HCT116 (cell line): ENCODE data around the gene PFN3. TPM values are rescaled to one million over a fixed set of nuclear protein-coding genes. Genes with fewer than 3 reads are reported as not detected.
"Not testable (repeated sequence)": the region's sequence is repeated elsewhere in the genome, so short reads cannot be mapped to it uniquely, and the experiment has no call there.

Source experiments
- ATAC-seq: fragments of 200-7000 bp; cut with Tn5 transposase; 2 replicates; pipeline ENCODE4 v1.9.1; 2020; ENCODE audit warnings: mild to moderate bottlenecking, moderate library complexity
- BruUV-seq: library from RNA; stranded (reverse); fragments of 400-500 nt; replicated peaks from 2 replicates; lab custom pipeline; 2021; lab: Mats Ljungman, UMichigan
- CTCF ChIA-PET: fragments of 300-600 bp; sonication (Branson Sonifier 250); formaldehyde crosslinking; loops from one replicate; lab custom pipeline; 2021; ENCODE audit warnings: antibody characterized with exemption; lab: Charles Lee
- POLR2A ChIA-PET: fragments of 300-600, 350-600 bp; sonication (Branson Sonifier 250); formaldehyde crosslinking; loops from one replicate; lab custom pipeline; 2021; ENCODE audit warnings: antibody characterized with exemption; lab: Charles Lee
- RAD21 ChIA-PET, 2 experiments: fragments of 300-600 bp; sonication (Branson Sonifier 250); formaldehyde crosslinking; loops; one replicate each; lab custom pipeline; 2023; ENCODE audit warnings: low total read pairs in 2 of 2; ENCODE audit not compliant: uncharacterized antibody in 2 of 2, unreplicated experiment in 2 of 2, low non-redundant PET in 1 of 2; lab: Charles Lee
- DNase-seq: peaks from one replicate; pipeline ENCODE4 v3.0.0-alpha.2; 2010; ENCODE audit warnings: low read depth, low spot score
- H2AFZ ChIP-seq: fragments of 200-600 bp; shearing (Covaris generic), sonication (generic); 2 replicates; pipeline ENCODE4 v1.6.1; 2017; ENCODE audit warnings: low read depth, mixed run types, mixed read lengths, antibody characterized with exemption, low read length; ENCODE audit not compliant: poor library complexity, severe bottlenecking
- H3K27ac ChIP-seq: 2 replicates; pipeline ENCODE4 v1.5.1; 2012; ENCODE audit warnings: low read depth, low read length
- H3K27me3 ChIP-seq: fragments of 200-600 bp; sonication (generic); 2 replicates; pipeline ENCODE4 v1.6.1; 2016; ENCODE audit warnings: mixed run types, low read length, mixed read lengths; ENCODE audit not compliant: insufficient read depth
- H3K36me3 ChIP-seq, 2 experiments: fragments of 200-500 bp in 1 of 2; fragments of 200-600 bp in 1 of 2; sonication (Bioruptor generic) in 1 of 2; sonication (generic) in 1 of 2; 2 replicates each; pipeline versions ENCODE4 v1.5.1 to v1.6.1; 2014 to 2016; ENCODE audit warnings: low read length in 2 of 2, inconsistent platforms in 1 of 2, mixed read lengths in 1 of 2, mixed run types in 1 of 2; ENCODE audit not compliant: insufficient read depth in 2 of 2, control insufficient read depth in 1 of 2
- H3K4me1 ChIP-seq, 2 experiments: fragments of 200-600 bp in 1 of 2; sonication (generic) in 1 of 2; 2 replicates each; pipeline versions ENCODE4 v1.5.1 to v1.6.1; 2012 to 2017; ENCODE audit warnings: low read length in 2 of 2, inconsistent platforms in 1 of 2, mild to moderate bottlenecking in 1 of 2, mixed read lengths in 1 of 2, mixed run types in 1 of 2, moderate library complexity in 1 of 2; ENCODE audit not compliant: insufficient read depth in 2 of 2, control insufficient read depth in 1 of 2
- H3K4me2 ChIP-seq: fragments of 200-600 bp; sonication (generic); 2 replicates; pipeline ENCODE4 v1.6.1; 2017; ENCODE audit warnings: mixed run types, low read length, mixed read lengths
- H3K4me3 ChIP-seq, 2 experiments: fragments of 200-600 bp in 1 of 2; sonication (generic) in 1 of 2; replicated peaks in 1 of 2; 2 replicates each; pipeline ENCODE4 v1.5.1; 2011 to 2016; ENCODE audit warnings: low read length in 2 of 2, control low read depth in 1 of 2, low read depth in 1 of 2, mild to moderate bottlenecking in 1 of 2, mixed read lengths in 1 of 2, mixed run types in 1 of 2
- H3K79me2 ChIP-seq: fragments of 200-600 bp; sonication (generic); 2 replicates; pipeline ENCODE4 v1.6.1; 2017; ENCODE audit warnings: mild to moderate bottlenecking, mixed run types, low read length, moderate library complexity, mixed read lengths; ENCODE audit not compliant: insufficient read depth
- H3K9ac ChIP-seq: fragments of 200-600 bp; sonication (generic); 2 replicates; pipeline ENCODE4 v1.6.1; 2016; ENCODE audit warnings: low read length, mixed read lengths
- H3K9me2 ChIP-seq: fragments of 200-600 bp; sonication (generic), shearing (Covaris generic); 2 replicates; pipeline ENCODE4 v1.6.1; 2017; ENCODE audit warnings: mixed run types, mild to moderate bottlenecking, moderate library complexity; ENCODE audit not compliant: insufficient read depth
- H3K9me3 ChIP-seq, 2 experiments: fragments of 200-500 bp in 1 of 2; fragments of 200-600 bp in 1 of 2; sonication (Bioruptor generic) in 1 of 2; sonication (generic) in 1 of 2; 2 replicates each; pipeline ENCODE4 v1.6.1; 2014 to 2017; ENCODE audit warnings: low read length in 2 of 2, mixed read lengths in 2 of 2, inconsistent platforms in 1 of 2, low read depth in 1 of 2, mild to moderate bottlenecking in 1 of 2, mixed run types in 1 of 2, moderate library complexity in 1 of 2; ENCODE audit not compliant: control insufficient read depth in 1 of 2, insufficient read depth in 1 of 2
- H4K20me1 ChIP-seq: fragments of 200-600 bp; sonication (generic), shearing (Covaris generic); 2 replicates; pipeline ENCODE4 v1.6.1; 2017; ENCODE audit warnings: mixed run types, mild to moderate bottlenecking, moderate library complexity; ENCODE audit not compliant: insufficient read depth
- CBX3 ChIP-seq: IDR thresholded peaks from 2 replicates; pipeline ENCODE4 v1.6.1; 2012; ENCODE audit warnings: low read depth
- CEBPB ChIP-seq: IDR thresholded peaks from 2 replicates; pipeline ENCODE4 v1.6.1; 2012; ENCODE audit warnings: low read depth
- EGR1 ChIP-seq: IDR thresholded peaks from 2 replicates; pipeline ENCODE4 v1.6.1; 2012; ENCODE audit warnings: low read depth
- ELF1 ChIP-seq: IDR thresholded peaks from 2 replicates; pipeline ENCODE4 v1.6.1; 2012; ENCODE audit warnings: low read depth, borderline replicate concordance
- EZH2 ChIP-seq: fragments of 200-600 bp; sonication (generic); IDR thresholded peaks from 2 replicates; pipeline ENCODE4 v1.6.1; 2017; ENCODE audit warnings: antibody characterized with exemption, mixed run types
- POLR2AphosphoS5 ChIP-seq: IDR thresholded peaks from 2 replicates; pipeline ENCODE4 v1.6.1; 2011; ENCODE audit warnings: mild to moderate bottlenecking, low read depth, low read length, moderate library complexity
- REST ChIP-seq: IDR thresholded peaks from 2 replicates; pipeline ENCODE4 v1.6.1; 2012; ENCODE audit warnings: low read depth
- SIN3A ChIP-seq: IDR thresholded peaks from 2 replicates; pipeline ENCODE4 v1.6.1; 2012; ENCODE audit warnings: low read depth
- SRF ChIP-seq: IDR thresholded peaks from 2 replicates; pipeline ENCODE4 v1.6.1; 2012; ENCODE audit warnings: low read depth
- TCF7L2 ChIP-seq: IDR thresholded peaks from 2 replicates; pipeline ENCODE4 v1.7.0; 2011; ENCODE audit warnings: borderline replicate concordance, inconsistent platforms; ENCODE audit not compliant: insufficient read depth, insufficient read length; ENCODE audit errors: extremely low read depth
- ZBTB33 ChIP-seq: IDR thresholded peaks from 2 replicates; pipeline ENCODE4 v1.6.1; 2011; ENCODE audit warnings: mild to moderate bottlenecking, low read length, moderate library complexity; ENCODE audit not compliant: insufficient replicate concordance; ENCODE audit errors: extremely low read depth
- ZNF274 ChIP-seq: fragments of 200-500 bp; sonication (Bioruptor generic); IDR thresholded peaks from 2 replicates; pipeline ENCODE4 v1.6.1; 2014; ENCODE audit warnings: mild to moderate bottlenecking, low read depth, low read length, inconsistent platforms
- intact Hi-C: fragments of 100-400 bp; cut with micrococcal nuclease; formaldehyde crosslinking; loops from 2 replicates; pipeline ENCODE4 v1.10.0; 2022
- total RNA-seq: library from RNA; stranded (reverse); gene quantifications from one replicate; pipeline ENCODE4 v1.2.1, GENCODE V29; 2021; ENCODE audit not compliant: unreplicated experiment

PFN3 gene
- total RNA-seq, 1 experiment from 2014 or later = not detected

- H3K79me2 ChIP-seq, H3K4me3 ChIP-seq, H3K36me3 ChIP-seq, DNase-seq, H3K4me2 ChIP-seq, H4K20me1 ChIP-seq, H2AFZ ChIP-seq, H3K27me3 ChIP-seq, H3K9me2 ChIP-seq, H3K9ac ChIP-seq, H3K9me3 ChIP-seq, ATAC-seq, intact Hi-C loops, H3K27ac ChIP-seq, H3K4me1 ChIP-seq, BruUV-seq: not testable (repeated sequence)
- ChIA-PET RAD21 (interaction anchor here in 1 of 2 experiments (0.5 kb wide), 1 partner anchor 9 kb away, joined by 3 read pairs; the partner anchor contains the start of gene GRK6), POLR2A (interaction anchor here (1.4 kb wide), 1 partner anchor 9 kb away, joined by 6 read pairs; the partner anchor contains the start of gene GRK6), CTCF (interaction anchor here (3.7 kb wide), 1 partner anchor 13 kb away, joined by 9 read pairs; no protein-coding TSS in a partner anchor)
Measured at GRCh38 chr5:177417081-177417480, 16.6 kb upstream of the PFN3 start.

- ChIA-PET CTCF (interaction anchor here (1.1 to 3.7 kb wide), 3 partner anchors 11 to 41 kb away, joined by 3 to 9 read pairs (median 4); no protein-coding TSS in a partner anchor), RAD21 (no interaction called here)
- intact Hi-C loops = no loop called here
Measured at GRCh38 chr5:177414481-177414880, 14.0 kb upstream of the PFN3 start.

More at GRCh38 chr5:177414481-177414880, 14.0 kb upstream of the PFN3 start:
- H3K79me2 ChIP-seq = no peaks in the 10 kb centered on the region
- no peaks in the 10 kb centered on the region for H3K9me3 ChIP-seq
- POLR2A ChIA-PET = no interaction called here
- H3K9me2 ChIP-seq = no peaks in the 10 kb centered on the region
- no peak overlapping the region for H2AFZ ChIP-seq
- H3K36me3 ChIP-seq = no peaks in the 10 kb centered on the region
- DNase-seq (no peak), ATAC-seq (no peak)
- no peaks in the 10 kb centered on the region for H4K20me1 ChIP-seq
- no peak overlapping the region for H3K9ac ChIP-seq
- TF ChIP-seq CEBPB (no peak), EGR1 (no peak), ZBTB33 (no peak), REST (no peak), CBX3 (no peak), ZNF274 (no peak), POLR2AphosphoS5 (no peak), TCF7L2 (no peak), SIN3A (no peak), SRF (no peak), EZH2 (no peak), ELF1 (no peak)
- H3K4me1 ChIP-seq = peaks cover 0 to 5% of the 10 kb centered on the region in 2 experiments; a peak in 1 of 4 replicates
- no peak overlapping the region for H3K4me2 ChIP-seq
- no peak overlapping the region for H3K4me3 ChIP-seq
- no TSS peak for BruUV-seq
- no peak overlapping the region for H3K27ac ChIP-seq
- H3K27me3 ChIP-seq = no peaks in the 10 kb centered on the region
